NCI-H526 treated with DMSO at 0.1 percent for 48 hours (cell line): ENCODE measurements around the gene GRK2.
"Not testable (repeated sequence)": the region's sequence is repeated elsewhere in the genome, so short reads cannot be mapped to it uniquely, and the experiment has no call there.

Source experiments
- DNase-seq: peaks from one replicate; lab custom pipeline; 2025; lab: John Stamatoyannopoulos, UW

GRK2 gene

DNA sequence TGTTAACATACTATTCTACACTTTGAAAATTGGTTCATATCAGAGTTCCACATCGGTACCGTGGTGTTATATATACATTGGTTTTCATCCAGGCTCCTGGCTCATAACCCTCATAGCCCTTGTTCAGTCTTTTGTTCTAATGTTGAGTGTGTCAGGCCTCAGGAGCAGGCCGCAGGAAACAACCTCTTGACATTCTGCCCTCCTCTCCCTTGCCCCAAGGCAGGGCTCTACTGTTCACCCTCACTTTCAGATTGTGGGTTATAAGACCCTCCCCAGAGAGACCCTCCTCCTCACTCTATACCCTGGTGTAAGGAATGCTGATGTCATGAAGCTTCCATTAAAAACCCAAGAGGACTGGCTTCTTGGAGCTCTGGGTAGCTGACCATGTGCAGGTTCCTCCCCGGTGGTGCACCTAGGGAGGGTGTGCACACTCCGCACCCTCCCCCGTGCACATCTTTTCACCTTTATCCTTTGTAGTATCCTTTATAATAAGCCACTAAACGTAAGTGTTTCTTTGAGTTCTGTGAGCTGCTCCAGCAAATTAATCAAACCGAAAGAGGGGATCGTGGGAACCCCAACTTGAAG is 49.1 kb downstream of the GRK2 start:
- no peak for DNase-seq

DNA sequence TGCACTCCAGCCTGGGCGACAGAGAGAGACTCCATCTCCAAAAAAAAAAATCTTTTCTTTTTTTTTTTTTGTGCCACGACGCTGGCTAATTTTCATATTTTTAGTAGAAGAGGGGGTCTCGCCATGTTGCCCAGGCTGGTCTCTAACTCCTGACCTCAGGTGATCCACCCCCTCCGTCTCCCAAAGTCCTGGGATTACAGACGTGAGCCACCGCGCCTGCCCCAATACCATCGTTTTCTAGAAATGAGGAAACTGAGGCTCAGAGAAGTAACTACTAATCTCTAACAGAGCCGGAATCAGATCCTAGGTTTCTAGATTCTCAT is 50.6 kb downstream of the GRK2 start:
- no peak for DNase-seq

DNA sequence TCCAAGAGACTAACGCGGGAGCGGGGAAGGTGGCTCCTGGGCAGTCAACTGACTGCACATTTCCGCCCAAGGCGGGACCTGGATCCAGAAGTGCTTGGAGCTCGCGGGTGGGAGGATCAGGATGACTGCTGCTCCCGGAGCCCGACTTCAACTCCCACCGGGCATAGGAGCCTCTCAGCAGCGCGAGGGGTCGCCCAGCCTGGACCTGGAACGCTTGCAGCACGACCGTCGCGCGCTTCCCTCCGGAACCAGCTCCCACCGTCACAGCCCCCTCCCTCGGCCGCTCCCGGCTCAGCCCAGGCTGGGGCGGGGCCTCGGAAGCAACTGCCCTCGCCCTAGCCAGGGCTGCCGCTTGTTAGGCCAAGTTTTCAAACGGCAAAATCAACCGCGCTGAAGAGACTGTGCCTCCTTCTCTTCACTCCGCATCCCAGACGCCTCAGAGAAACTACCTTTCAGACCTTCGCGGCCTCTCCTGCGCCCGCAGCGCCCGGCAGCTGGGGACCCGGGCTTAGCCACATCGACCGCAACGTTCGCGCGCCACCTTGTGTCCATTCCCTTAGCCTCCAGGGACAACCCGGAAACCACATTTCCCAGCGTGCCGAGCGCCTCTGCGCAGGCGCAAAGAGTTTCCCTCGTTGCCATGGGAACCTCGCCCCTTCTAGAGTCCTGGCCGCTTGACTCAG is 51.1 kb downstream of the GRK2 start:
- peak; percentile 95 for DNase-seq

DNA sequence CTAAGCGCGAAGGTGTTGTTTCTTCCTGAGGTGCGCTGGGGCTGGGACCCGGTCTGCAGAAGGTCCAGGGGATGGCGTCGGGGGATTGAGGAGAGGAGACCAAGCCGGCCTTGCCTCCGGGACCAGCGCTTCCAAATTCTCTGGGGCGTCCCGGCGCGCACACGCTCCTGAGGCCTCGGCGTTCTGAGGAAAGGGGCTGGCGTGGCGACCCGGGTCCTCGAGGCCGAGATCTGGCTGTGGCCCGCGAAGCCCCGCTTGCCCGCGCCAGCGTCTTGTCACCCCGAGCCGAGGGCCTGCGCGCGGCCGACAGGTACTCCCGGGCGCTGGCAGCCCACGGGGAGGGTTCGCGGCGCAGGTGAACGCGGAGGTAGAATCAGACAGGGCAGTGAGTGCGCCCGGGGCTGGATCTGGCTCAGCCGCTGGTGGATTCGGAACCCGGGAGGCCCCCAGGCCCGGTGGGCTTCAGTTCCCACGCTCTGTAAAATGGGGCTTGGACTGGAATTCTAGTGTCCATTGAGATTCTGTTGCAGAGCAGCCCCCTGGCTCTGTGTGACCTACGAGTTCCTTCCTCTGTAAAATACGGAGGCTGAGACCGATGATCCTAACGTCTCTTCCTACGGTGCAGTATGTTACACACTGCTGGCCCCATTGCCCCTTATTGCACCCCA is 51.7 kb downstream of the GRK2 start:
- no peak for DNase-seq

DNA sequence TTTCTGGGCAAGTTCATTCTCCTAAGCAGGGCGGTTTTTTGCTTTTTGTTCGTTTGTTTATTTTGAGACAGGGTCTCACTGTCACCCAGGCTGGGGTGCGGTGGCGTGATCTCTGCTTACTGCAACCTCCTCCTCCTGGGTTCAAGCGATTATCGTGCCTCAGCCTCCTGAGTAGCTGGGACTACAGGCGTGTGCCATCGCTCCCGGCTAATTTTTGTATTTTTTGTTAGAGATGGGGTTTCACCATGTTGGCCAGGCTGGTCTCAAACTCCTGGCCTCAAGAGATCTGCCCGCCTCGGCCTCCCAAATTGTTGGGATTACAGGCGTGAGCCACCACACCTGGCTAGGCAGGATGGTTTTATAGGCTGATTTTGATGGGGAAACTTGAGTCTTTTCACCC is 52.6 kb downstream of the GRK2 start:
- not testable (repeated sequence) for DNase-seq

DNA sequence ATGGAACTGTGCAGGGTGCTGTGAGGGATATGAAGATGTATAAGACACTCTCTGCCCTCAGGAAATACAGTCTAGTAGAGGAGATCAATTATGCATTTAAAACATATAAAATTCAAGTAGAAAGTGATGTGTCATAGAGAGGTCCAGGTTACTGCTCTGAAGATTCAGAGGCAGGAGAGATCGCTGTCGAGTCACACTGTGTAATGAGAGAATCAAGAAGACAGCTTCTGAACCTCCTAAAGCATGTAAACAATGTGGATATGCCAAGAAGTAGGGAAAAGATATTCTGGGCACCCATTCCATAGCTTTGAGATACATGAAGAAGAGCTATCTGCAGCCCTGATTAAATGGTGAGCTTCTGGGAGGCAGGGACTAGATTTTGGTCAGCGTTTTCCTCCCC is 53.7 kb downstream of the GRK2 start:
- no peak for DNase-seq

DNA sequence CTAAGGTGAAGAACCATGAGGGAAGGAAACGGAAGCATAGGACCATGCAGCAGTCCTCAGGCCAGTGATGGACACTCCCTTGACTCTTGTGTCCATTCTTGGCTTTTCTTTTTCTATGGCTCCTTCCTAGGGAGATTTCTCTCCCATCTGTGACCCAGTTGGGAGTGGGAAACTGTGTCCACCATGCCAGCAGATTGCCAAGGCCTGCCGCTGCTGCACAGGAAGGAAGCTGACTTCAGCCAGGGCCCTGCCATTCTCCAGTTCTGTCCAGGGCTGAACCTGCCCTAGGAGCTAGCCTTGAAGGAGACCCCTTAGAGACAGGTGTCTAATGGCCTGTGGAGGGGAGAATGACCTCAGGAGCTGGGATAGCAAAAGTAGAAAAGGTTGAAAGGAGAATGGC is 54.4 kb downstream of the GRK2 start:
- no peak for DNase-seq

DNA sequence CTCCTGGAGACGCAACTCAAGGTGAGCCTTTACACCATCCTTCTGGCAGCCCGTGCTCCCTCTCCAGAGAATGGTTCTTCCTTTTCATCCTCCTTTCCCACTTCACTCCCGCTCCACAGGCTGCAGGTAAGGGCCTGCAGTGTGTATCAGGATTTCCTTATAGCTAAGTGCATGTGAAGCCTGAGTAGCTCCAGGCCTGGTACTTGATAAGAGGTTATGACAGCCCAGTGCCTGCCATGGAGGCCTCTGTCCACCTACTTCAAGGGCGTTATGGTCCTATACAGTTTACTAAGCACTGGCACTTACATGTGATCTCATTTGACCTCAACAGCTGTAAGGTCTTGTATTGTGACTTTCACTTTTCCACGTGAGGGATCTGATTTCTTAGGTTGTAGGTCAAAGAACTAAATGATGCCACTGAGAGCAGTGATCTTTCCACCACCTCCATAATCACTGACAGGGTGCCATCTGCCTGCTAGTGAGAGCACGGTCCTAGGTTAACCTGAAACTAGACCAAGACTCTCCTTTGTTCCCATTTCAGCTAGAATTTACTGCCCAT is 55.1 kb downstream of the GRK2 start:
- DNase-seq: no peak

DNA sequence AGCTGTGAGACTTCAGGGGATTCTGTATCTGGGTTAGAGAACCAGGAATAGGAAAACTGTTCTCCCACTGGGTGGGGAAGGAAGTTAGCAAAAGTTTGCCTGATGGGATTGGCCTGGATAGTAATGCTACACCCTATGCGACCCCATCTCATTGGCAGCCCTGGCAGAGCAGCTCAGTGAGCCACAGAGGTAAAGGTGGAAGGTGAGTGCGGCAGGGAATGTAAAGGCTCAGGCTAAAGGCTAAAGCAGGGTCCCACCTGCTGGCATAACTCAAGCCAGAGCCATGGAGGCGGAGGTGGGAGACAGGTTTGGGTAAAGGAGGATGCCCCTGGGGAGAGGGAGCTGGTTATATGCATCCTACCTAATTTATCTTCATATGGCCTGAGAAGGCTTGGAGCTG is 55.8 kb downstream of the GRK2 start:
- DNase-seq: no peak

DNA sequence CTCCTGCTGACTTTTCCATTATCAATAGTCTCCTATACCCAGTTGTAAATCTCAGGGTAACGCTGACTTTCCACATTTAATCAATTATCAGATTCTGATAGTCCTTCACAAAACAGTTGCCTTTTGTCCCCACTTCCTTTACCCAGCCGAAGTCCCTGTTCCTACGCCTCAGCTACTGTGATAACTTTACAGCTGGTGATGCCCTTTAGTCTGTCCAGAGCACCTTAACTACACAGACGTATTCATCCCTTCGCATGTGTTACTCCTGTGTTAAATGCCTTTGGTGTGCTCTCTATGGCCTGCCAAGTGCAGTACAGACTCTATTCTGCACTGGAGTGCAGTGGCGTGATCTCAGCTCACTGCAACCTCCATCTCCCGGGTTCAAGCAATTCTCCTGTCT is 57.3 kb downstream of the GRK2 start:
- no peak for DNase-seq

DNA sequence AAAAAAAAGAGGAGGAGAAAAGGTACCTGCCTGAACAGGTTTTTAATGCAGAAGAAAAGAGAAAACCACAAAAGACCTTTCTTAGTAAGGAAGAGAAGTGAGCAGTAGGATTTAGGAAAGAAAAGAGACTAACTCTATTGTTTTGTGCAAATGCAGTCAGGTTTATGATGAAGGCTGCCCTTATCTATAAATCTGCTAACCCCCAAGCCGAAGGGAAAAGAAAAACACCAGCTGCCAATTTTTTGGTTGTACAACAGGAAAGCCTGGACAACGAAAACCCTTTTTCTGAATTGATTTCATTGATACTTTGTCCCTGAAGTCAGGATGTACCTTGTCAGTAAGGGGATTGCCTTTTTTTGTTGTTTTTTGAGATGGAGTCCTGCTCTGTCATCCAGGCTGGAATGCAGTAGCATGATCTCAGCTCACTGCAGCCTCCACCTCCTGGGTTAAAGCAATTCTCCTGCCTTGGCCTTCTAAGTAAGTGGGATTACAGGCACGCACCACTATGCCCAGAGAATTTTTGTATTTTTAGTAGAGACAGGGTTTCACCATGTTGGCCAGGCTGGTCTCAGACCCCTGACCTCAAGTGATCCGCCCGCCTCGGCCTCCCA is 65.9 kb downstream of the GRK2 start:
- DNase-seq: no peak
